ENCODE measurements around the gene IDH3B. TPM values are rescaled to one million over a fixed set of nuclear protein-coding genes. Genes with fewer than 3 reads are reported as not detected.

The IDH3B gene
- total and polyA plus RNA-seq, 2 of the 13 experiments (the other 11 are each of a cell fraction or from before 2014, with no cell fraction given) = 215 to 254 TPM

GRCh38 chr20:2652724-2653555, 11.1 kb downstream of the IDH3B start (continued):
- TF ChIP-seq PREB (CRISPR knock-in tag; IDR thresholded peaks at IDR 0.05) (no peak), ONECUT2 (CRISPR knock-in tag; IDR thresholded peaks at IDR 0.05) (no peak), RFXANK (CRISPR knock-in tag; IDR thresholded peaks at IDR 0.05) (0 out of 2 replicates have a peak, but pooled peaks have one; percentile 62), ZNF367 (CRISPR knock-in tag; IDR thresholded peaks at IDR 0.05; ENCODE audit: borderline replicate concordance) (0 out of 2 replicates have a peak, but pooled peaks have one; percentile 12), ATF7 (IDR thresholded peaks at IDR 0.05) (no peak), ATF7 (CRISPR knock-in tag; IDR thresholded peaks at IDR 0.05) (peak; percentile 85; the same call in 1 of the 2 replicates), NR2F6 (IDR thresholded peaks at IDR 0.05) (no peak), NR2F6 (CRISPR knock-in tag; IDR thresholded peaks at IDR 0.05) (no peak), THAP8 (CRISPR knock-in tag; IDR thresholded peaks at IDR 0.05; ENCODE audit: borderline replicate concordance) (no peak), ATM (IDR thresholded peaks at IDR 0.05; ENCODE audit: borderline replicate concordance) (no peak), ZFP1 (CRISPR knock-in tag; IDR thresholded peaks at IDR 0.05) (no peak), ZNF646 (CRISPR knock-in tag; IDR thresholded peaks at IDR 0.05) (no peak), SIN3B (IDR thresholded peaks at IDR 0.05; ENCODE audit: low read length) (no peak), NFE2L1 (CRISPR knock-in tag; IDR thresholded peaks at IDR 0.05; ENCODE audit: borderline replicate concordance) (no peak; the same call in 1 of the 2 replicates), ZNF546 (CRISPR knock-in tag; conservative IDR thresholded peaks at IDR 0.05) (peak; percentile 81; the same call in 1 of the 2 replicates), ZBTB21 (CRISPR knock-in tag; IDR thresholded peaks at IDR 0.05) (no peak; the same call in 1 of the 2 replicates), HMG20B (CRISPR knock-in tag; conservative IDR thresholded peaks at IDR 0.05) (0 out of 2 replicates have a peak, but pooled peaks have one; percentile 30), NPAS2 (CRISPR knock-in tag; IDR thresholded peaks at IDR 0.05; ENCODE audit: borderline replicate concordance) (no peak), KDM3A (CRISPR knock-in tag; IDR thresholded peaks at IDR 0.05; ENCODE audit: low read depth) (0 out of 2 replicates have a peak, but pooled peaks have one; percentile 21), ZC3H4 (CRISPR knock-in tag; IDR thresholded peaks at IDR 0.05; ENCODE audit: borderline replicate concordance) (no peak), ZNF30 (CRISPR knock-in tag; IDR thresholded peaks at IDR 0.05) (no peak), ZNF292 (CRISPR knock-in tag; IDR thresholded peaks at IDR 0.05; ENCODE audit: borderline replicate concordance, low read depth) (0 out of 2 replicates have a peak, but pooled peaks have one; percentile 46), NFKB2 (CRISPR knock-in tag; IDR thresholded peaks at IDR 0.05; ENCODE audit: borderline replicate concordance) (peak; percentile 73; the same call in 1 of the 2 replicates), NFIB (CRISPR knock-in tag; IDR thresholded peaks at IDR 0.05; ENCODE audit: borderline replicate concordance) (peak; percentile 21; the same call in 1 of the 2 replicates)

Data from HepG2 (cell line).